ENCODE results near the gene RGS9.
"Not testable (repeated sequence)": the region's sequence is repeated elsewhere in the genome, so short reads cannot be mapped to it uniquely, and the experiment has no call there.

Gene RGS9

GRCh38 chr17:65116515-65116914 is 20.7 kb upstream of the RGS9 start:
- DNase-seq, result not testable (repeated sequence)

- DNase-seq, result no peak
These were observed 19.7 kb upstream of the RGS9 start for GRCh38 chr17:65117384-65118035.

GRCh38 chr17:65121368-65121767 is 15.8 kb upstream of the RGS9 start:
- DNase-seq, result no peak

GRCh38 chr17:65121916-65122806 is 15.0 kb upstream of the RGS9 start:
- no peak for DNase-seq

- DNase-seq, result peak; percentile 78
These were observed 14.1 kb upstream of the RGS9 start for GRCh38 chr17:65122836-65123756.

- DNase-seq, result no peak
These were observed 13.2 kb upstream of the RGS9 start for GRCh38 chr17:65123757-65124675.

- DNase-seq, result no peak
These were observed 6.3 kb upstream of the RGS9 start for GRCh38 chr17:65130832-65131231.

- DNase-seq, result no peak
These were observed 5.9 kb upstream of the RGS9 start for GRCh38 chr17:65131240-65131639.

- DNase-seq, result no peak
These were observed 5.2 kb upstream of the RGS9 start for GRCh38 chr17:65131946-65132345.

GRCh38 chr17:65134035-65134434 is 3.1 kb upstream of the RGS9 start:
- DNase-seq, result no peak

- DNase-seq, result no peak
These were observed 2.1 kb downstream of the RGS9 start for GRCh38 chr17:65139101-65139764.

- no peak for DNase-seq
These were observed 5.1 kb downstream of the RGS9 start for GRCh38 chr17:65142247-65142646.

- DNase-seq, result no peak
These were observed 6.9 kb downstream of the RGS9 start for GRCh38 chr17:65143889-65144604.

GRCh38 chr17:65145743-65146142 is 8.6 kb downstream of the RGS9 start:
- no peak for DNase-seq

- no peak for DNase-seq
These were observed 10.8 kb downstream of the RGS9 start for GRCh38 chr17:65147955-65148354.

- no peak for DNase-seq
These were observed 17.8 kb downstream of the RGS9 start for GRCh38 chr17:65154770-65155589.

- DNase-seq, result no peak
These were observed 18.5 kb downstream of the RGS9 start for GRCh38 chr17:65155622-65156021.

- DNase-seq, result no peak
These were observed 19.1 kb downstream of the RGS9 start for GRCh38 chr17:65156185-65156834.

GRCh38 chr17:65156835-65157565 is 19.8 kb downstream of the RGS9 start:
- DNase-seq, result no peak

Data from NK-92 treated with Interleukin-12 subunit alpha and Interleukin-12 subunit beta, amount 100 ng/mL, for 24 hours (cell line).